HEK293 (cell line): ENCODE data around the gene SENP2.

Experiments
- CTCF ChIA-PET: fragments of 350-600 bp; formaldehyde crosslinking; extraction: SDS; loops from one replicate; lab custom pipeline; 2021; ENCODE audit warnings: antibody characterized with exemption; lab: Yijun Ruan, JAX
- POLR2A ChIA-PET: fragments of 300-600 bp; formaldehyde crosslinking; extraction: SDS; loops from one replicate; lab custom pipeline; 2020; ENCODE audit warnings: antibody characterized with exemption, inconsistent platforms; lab: Yijun Ruan, JAX
- H3K27ac ChIP-seq: fragments of 200-500 bp; sonication (Bioruptor generic); 2 replicates; pipeline ENCODE4 v1.5.1; 2014; ENCODE audit warnings: low read depth, low read length, control low read depth, inconsistent platforms; ENCODE audit errors: extremely low read depth
- H3K36me3 ChIP-seq, 2 experiments: fragments of 200-500 bp in 1 of 2; sonication (Bioruptor generic) in 1 of 2; 1 replicate in 1 of 2; 2 replicates in 1 of 2; pipeline ENCODE4 v1.5.1; 2014 to 2017; ENCODE audit warnings: inconsistent platforms in 2 of 2, low read length in 2 of 2; ENCODE audit not compliant: control insufficient read depth in 2 of 2, insufficient read depth in 1 of 2
- H3K4me1 ChIP-seq: fragments of 200-500 bp; sonication (Bioruptor generic); 2 replicates; pipeline ENCODE4 v1.5.1; 2014; ENCODE audit warnings: mild to moderate bottlenecking, low read length, inconsistent platforms; ENCODE audit not compliant: control insufficient read depth, insufficient read depth
- H3K4me3 ChIP-seq: 2 replicates; pipeline ENCODE4 v1.5.1; 2011; ENCODE audit warnings: low read depth, mild to moderate bottlenecking, control low read depth, low read length, moderate library complexity
- H3K9me3 ChIP-seq: fragments of 200-500 bp; sonication (Bioruptor generic); 2 replicates; pipeline ENCODE4 v1.5.1; 2014; ENCODE audit warnings: low read depth, low read length, inconsistent platforms; ENCODE audit not compliant: control insufficient read depth, insufficient read depth
- HOXD13 ChIP-seq: sonication (generic); formaldehyde crosslinking; IDR thresholded peaks from 2 replicates; pipeline ENCODE4 v1.8.0; 2022; ENCODE audit warnings: missing genetic modification reagents, borderline replicate concordance
- KLF8 ChIP-seq: fragments of 450-650 bp; formaldehyde crosslinking; IDR thresholded peaks from 2 replicates; pipeline ENCODE4 v1.5.1; 2016; ENCODE audit warnings: missing biosample characterization, missing genetic modification characterization
- MZF1 ChIP-seq: fragments of 450-650 bp; formaldehyde crosslinking; IDR thresholded peaks from 2 replicates; pipeline ENCODE4 v1.5.1; 2017; ENCODE audit warnings: missing biosample characterization, missing genetic modification characterization, borderline replicate concordance
- REST ChIP-seq: fragments of 450-650 bp; formaldehyde crosslinking; IDR thresholded peaks from 2 replicates; pipeline ENCODE4 v1.5.1; 2016; ENCODE audit warnings: missing biosample characterization, missing genetic modification characterization
- SETDB1 ChIP-seq: IDR thresholded peaks from one replicate; pipeline ENCODE4 v1.6.1; 2017; ENCODE audit warnings: mild to moderate bottlenecking, low read length, moderate library complexity, mixed read lengths; ENCODE audit not compliant: insufficient read length
- ZFHX2 ChIP-seq: fragments of 450-650 bp; formaldehyde crosslinking; conservative IDR thresholded peaks from 2 replicates; pipeline ENCODE4 v1.5.1; 2016; ENCODE audit warnings: missing biosample characterization, missing genetic modification characterization
- ZNF114 ChIP-seq: fragments of 450-650 bp; formaldehyde crosslinking; IDR thresholded peaks from 2 replicates; pipeline ENCODE4 v1.5.0; 2017; ENCODE audit warnings: missing biosample characterization, missing genetic modification characterization
- ZNF214 ChIP-seq: fragments of 450-650 bp; formaldehyde crosslinking; IDR thresholded peaks from 2 replicates; pipeline ENCODE4 v1.5.1; 2017; ENCODE audit warnings: missing biosample characterization, mild to moderate bottlenecking, missing genetic modification characterization, borderline replicate concordance
- ZNF426 ChIP-seq: fragments of 450-650 bp; formaldehyde crosslinking; IDR thresholded peaks from 2 replicates; pipeline ENCODE4 v1.5.1; 2017; ENCODE audit warnings: missing biosample characterization, missing genetic modification characterization, mild to moderate bottlenecking, inconsistent platforms, moderate library complexity
- ZNF677 ChIP-seq: fragments of 450-650 bp; IDR thresholded peaks from 2 replicates; pipeline ENCODE4 v1.5.0; 2018; ENCODE audit warnings: missing biosample characterization, mild to moderate bottlenecking, missing genetic modification characterization, moderate library complexity
- ZNF701 ChIP-seq: fragments of 450-650 bp; formaldehyde crosslinking; IDR thresholded peaks from 2 replicates; pipeline ENCODE4 v1.5.1; 2016; ENCODE audit warnings: missing biosample characterization, missing genetic modification characterization
- ZSCAN23 ChIP-seq: fragments of 450-650 bp; formaldehyde crosslinking; IDR thresholded peaks from 2 replicates; pipeline ENCODE4 v1.5.1; 2016; ENCODE audit warnings: missing biosample characterization, missing genetic modification characterization
- TF ChIP-seq, protein P1 (sequence below): fragments of 450-650 bp; formaldehyde crosslinking; IDR thresholded peaks from 2 replicates; pipeline ENCODE4 v1.5.1; 2016; ENCODE audit warnings: missing biosample characterization, missing genetic modification characterization
- TF ChIP-seq, protein P2 (sequence below): fragments of 450-650 bp; formaldehyde crosslinking; IDR thresholded peaks from 2 replicates; pipeline ENCODE4 v1.5.1; 2017; ENCODE audit warnings: missing biosample characterization, missing genetic modification characterization
- TF ChIP-seq, protein P3 (sequence below): fragments of 450-650 bp; formaldehyde crosslinking; IDR thresholded peaks from 2 replicates; pipeline ENCODE4 v1.5.1; 2017; ENCODE audit warnings: missing biosample characterization, missing genetic modification characterization
- TF ChIP-seq, protein P4 (sequence below): fragments of 450-650 bp; formaldehyde crosslinking; IDR thresholded peaks from 2 replicates; pipeline ENCODE4 v1.5.1; 2017; ENCODE audit warnings: missing biosample characterization, missing genetic modification characterization
- TF ChIP-seq, protein P5 (sequence below): fragments of 450-650 bp; formaldehyde crosslinking; conservative IDR thresholded peaks from 2 replicates; pipeline ENCODE4 v1.5.1; 2016; ENCODE audit warnings: low read depth, missing biosample characterization, missing genetic modification characterization

The SENP2 gene

DNA sequence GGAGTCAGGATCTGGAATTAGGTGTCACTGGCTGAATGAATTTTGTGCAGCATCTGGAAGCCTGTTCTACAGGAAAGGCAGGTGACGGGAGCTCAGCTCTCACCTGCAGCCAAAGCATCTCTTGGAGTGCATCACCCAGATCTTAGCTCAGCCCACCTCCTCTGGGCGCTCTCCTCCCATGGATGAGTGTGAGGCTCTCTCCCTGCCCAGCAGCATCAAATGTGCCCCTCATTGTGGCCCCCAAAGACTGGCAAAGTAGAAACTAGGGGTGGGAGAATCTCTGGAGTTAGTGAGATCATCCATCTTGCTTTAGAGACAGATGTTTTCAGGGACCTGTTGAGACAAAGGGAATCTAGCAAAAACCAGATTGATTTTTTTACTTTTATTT lies 68.7 kb downstream of the SENP2 start (continued):
- TF ChIP-seq, protein P1, sequence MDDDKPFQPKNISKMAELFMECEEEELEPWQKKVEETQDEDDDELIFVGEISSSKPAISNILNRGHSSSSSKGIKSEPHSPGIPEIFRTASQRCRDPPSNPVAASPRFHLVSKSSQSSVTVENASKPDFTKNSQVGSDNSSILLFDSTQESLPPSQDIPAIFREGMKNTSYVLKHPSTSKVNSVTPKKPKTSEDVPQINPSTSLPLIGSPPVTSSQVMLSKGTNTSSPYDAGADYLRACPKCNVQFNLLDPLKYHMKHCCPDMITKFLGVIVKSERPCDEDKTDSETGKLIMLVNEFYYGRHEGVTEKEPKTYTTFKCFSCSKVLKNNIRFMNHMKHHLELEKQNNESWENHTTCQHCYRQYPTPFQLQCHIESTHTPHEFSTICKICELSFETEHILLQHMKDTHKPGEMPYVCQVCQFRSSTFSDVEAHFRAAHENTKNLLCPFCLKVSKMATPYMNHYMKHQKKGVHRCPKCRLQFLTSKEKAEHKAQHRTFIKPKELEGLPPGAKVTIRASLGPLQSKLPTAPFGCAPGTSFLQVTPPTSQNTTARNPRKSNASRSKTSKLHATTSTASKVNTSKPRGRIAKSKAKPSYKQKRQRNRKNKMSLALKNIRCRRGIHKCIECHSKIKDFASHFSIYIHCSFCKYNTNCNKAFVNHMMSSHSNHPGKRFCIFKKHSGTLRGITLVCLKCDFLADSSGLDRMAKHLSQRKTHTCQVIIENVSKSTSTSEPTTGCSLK (tag by site-specific recombination) = no peak
- TF ChIP-seq ZNF677 (tag by site-specific recombination) (no peak), ZNF426 (tag by site-specific recombination) (no peak)
- TF ChIP-seq, protein P2, sequence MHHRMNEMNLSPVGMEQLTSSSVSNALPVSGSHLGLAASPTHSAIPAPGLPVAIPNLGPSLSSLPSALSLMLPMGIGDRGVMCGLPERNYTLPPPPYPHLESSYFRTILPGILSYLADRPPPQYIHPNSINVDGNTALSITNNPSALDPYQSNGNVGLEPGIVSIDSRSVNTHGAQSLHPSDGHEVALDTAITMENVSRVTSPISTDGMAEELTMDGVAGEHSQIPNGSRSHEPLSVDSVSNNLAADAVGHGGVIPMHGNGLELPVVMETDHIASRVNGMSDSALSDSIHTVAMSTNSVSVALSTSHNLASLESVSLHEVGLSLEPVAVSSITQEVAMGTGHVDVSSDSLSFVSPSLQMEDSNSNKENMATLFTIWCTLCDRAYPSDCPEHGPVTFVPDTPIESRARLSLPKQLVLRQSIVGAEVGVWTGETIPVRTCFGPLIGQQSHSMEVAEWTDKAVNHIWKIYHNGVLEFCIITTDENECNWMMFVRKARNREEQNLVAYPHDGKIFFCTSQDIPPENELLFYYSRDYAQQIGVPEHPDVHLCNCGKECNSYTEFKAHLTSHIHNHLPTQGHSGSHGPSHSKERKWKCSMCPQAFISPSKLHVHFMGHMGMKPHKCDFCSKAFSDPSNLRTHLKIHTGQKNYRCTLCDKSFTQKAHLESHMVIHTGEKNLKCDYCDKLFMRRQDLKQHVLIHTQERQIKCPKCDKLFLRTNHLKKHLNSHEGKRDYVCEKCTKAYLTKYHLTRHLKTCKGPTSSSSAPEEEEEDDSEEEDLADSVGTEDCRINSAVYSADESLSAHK (tag by site-specific recombination) = no peak
- TF ChIP-seq, protein P3, sequence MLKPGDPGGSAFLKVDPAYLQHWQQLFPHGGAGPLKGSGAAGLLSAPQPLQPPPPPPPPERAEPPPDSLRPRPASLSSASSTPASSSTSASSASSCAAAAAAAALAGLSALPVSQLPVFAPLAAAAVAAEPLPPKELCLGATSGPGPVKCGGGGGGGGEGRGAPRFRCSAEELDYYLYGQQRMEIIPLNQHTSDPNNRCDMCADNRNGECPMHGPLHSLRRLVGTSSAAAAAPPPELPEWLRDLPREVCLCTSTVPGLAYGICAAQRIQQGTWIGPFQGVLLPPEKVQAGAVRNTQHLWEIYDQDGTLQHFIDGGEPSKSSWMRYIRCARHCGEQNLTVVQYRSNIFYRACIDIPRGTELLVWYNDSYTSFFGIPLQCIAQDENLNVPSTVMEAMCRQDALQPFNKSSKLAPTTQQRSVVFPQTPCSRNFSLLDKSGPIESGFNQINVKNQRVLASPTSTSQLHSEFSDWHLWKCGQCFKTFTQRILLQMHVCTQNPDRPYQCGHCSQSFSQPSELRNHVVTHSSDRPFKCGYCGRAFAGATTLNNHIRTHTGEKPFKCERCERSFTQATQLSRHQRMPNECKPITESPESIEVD = no peak

DNA sequence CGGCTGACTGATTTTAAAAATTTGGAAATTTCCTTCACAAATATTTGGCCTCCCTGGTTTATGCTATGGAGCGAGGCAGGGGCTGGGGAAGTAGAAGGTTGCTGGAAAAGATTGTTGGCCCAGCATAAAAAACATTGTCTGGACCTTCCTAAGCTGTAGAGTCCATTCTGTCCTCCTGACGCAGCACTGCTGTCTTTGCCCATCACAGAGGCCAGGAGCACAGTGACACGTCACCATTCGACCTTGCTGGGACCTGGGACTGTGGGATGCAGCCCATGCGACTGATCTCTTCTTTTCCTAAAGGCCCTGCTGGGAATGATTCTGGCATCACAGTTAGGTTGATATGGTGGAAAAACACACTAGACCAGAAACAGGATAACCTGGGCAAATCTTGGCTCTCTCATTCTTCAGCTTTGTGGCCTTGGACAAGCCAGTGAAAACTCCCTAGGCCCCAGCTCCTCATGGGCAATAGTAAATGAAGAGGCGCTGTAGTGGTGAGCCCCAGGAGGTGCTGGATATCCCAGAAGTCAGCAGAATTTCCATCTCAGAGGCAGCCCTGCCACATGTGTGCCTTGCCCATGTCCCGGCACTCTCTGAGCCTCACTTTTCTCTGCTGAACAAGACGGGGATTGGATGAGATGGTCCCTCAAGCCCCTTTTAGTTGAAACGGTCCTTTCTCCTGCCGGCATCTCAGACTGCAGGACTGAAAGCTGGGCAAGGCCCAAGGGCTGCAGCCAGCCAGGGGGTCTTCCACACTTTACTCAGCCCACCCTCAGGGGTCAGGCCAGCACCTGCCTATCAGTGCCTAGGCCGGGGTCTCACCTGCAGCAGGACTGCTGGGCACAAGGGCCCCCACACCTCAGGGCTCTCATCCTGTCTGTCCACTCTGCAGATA lies 69.6 kb downstream of the SENP2 start:
- ChIA-PET CTCF (interaction anchor here (0.7 kb wide), 2 partner anchors 586 to 604 kb away, joined by 4 to 5 read pairs; no protein-coding TSS in a partner anchor), POLR2A (no interaction called here)
- no peaks in the 10 kb centered on the region for H3K9me3 ChIP-seq
- peaks cover 0 to 83% of the 10 kb centered on the region in 2 experiments; a peak in 2 of 3 replicates for H3K36me3 ChIP-seq
- H3K4me1 ChIP-seq = no peaks in the 10 kb centered on the region
- H3K27ac ChIP-seq = no peak overlapping the region
- H3K4me3 ChIP-seq = no peak overlapping the region
- TF ChIP-seq KLF8 (tag by site-specific recombination) (no peak), ZSCAN23 (tag by site-specific recombination) (no peak), ZFHX2 (tag by site-specific recombination) (no peak), REST (tag by site-specific recombination) (no peak), ZNF114 (tag by site-specific recombination) (no peak), HOXD13 (CRISPR knock-in tag) (no peak), MZF1 (tag by site-specific recombination) (no peak), SETDB1 (no peak), ZNF701 (tag by site-specific recombination) (no peak), ZNF214 (tag by site-specific recombination) (no peak)
- TF ChIP-seq, protein P3 = no peak
- TF ChIP-seq, protein P4, sequence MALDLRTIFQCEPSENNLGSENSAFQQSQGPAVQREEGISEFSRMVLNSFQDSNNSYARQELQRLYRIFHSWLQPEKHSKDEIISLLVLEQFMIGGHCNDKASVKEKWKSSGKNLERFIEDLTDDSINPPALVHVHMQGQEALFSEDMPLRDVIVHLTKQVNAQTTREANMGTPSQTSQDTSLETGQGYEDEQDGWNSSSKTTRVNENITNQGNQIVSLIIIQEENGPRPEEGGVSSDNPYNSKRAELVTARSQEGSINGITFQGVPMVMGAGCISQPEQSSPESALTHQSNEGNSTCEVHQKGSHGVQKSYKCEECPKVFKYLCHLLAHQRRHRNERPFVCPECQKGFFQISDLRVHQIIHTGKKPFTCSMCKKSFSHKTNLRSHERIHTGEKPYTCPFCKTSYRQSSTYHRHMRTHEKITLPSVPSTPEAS (tag by site-specific recombination) = no peak
- TF ChIP-seq, protein P5, sequence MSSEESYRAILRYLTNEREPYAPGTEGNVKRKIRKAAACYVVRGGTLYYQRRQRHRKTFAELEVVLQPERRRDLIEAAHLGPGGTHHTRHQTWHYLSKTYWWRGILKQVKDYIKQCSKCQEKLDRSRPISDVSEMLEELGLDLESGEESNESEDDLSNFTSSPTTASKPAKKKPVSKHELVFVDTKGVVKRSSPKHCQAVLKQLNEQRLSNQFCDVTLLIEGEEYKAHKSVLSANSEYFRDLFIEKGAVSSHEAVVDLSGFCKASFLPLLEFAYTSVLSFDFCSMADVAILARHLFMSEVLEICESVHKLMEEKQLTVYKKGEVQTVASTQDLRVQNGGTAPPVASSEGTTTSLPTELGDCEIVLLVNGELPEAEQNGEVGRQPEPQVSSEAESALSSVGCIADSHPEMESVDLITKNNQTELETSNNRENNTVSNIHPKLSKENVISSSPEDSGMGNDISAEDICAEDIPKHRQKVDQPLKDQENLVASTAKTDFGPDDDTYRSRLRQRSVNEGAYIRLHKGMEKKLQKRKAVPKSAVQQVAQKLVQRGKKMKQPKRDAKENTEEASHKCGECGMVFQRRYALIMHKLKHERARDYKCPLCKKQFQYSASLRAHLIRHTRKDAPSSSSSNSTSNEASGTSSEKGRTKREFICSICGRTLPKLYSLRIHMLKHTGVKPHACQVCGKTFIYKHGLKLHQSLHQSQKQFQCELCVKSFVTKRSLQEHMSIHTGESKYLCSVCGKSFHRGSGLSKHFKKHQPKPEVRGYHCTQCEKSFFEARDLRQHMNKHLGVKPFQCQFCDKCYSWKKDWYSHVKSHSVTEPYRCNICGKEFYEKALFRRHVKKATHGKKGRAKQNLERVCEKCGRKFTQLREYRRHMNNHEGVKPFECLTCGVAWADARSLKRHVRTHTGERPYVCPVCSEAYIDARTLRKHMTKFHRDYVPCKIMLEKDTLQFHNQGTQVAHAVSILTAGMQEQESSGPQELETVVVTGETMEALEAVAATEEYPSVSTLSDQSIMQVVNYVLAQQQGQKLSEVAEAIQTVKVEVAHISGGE = no peak
